Cerebellar nuclear complex (tissue), 1 donor: Measurements from ENCODE around the gene ATP6V0C.

Experiments
- DNase-seq, 2 experiments: peaks; one replicate each; lab custom pipeline; 2025; lab: John Stamatoyannopoulos, UW

The ATP6V0C gene

DNA sequence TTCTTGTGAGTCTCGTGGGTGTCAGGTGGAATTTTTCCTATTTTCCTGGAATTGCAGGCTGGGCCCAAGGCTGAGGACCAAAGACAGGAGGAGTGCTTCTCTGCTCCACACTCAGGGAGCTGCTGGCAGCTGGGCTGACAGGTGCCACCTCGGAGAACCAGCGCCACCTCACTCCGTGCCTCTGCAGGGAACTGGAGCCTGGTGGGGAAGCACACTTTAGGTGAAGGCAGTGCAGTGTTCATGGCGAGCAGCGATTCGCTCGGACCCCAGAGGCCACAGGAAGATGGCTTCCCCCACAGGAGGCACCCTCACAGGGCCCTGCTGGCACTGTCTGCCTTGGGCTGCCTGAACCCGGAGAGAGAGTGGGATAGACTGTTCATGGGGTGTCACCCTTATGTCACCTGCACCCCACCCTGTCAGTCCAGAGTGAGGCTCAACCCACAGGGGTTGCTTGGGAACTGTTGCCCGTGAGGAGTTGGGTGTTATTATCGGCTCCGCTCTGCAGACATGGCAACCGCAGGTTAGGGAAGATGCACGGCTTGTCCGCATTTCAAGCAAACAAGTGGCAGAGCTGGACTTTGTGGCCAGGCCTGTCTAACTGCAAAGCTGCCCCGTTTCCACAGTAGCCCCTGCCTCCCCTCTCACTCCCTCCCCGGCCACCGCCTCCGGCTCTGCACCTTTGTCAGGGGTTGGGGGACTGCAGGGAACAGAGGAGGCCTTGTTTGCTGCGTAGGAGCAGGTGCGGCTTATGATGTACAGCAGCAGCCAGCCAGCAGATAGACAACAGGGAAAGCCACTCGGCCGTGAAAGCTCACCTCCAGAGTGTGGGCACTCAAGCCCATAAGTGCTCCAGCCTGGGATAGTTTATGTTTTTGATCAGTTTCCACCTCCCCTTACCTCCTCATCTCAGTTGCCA, 23.3 kb upstream of the ATP6V0C start:
- DNase-seq = no peak

- DNase-seq = no peak
These were observed 21.5 kb upstream of the ATP6V0C start for GRCh38 chr16:2492292-2492691.

DNA sequence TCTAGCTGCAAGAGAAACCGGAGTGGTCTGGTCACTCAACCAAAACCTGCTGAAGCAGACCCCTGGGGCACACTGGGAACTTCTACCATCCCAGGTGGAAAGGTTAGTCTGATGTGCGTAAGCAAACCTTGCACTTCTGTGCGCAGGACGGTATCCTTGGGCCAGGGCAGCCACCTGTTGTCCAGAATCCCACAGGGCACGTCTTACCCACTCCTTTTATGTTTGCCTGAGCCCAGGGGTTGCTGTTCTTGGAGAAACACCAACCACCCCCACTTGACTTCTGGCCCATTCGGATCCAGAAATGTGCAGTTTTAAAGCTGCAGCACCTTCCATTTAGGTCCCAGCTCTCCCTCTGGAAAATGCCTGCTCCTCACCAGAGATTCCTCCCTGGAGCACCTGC, 20.1 kb upstream of the ATP6V0C start:
- DNase-seq = no peak

DNA sequence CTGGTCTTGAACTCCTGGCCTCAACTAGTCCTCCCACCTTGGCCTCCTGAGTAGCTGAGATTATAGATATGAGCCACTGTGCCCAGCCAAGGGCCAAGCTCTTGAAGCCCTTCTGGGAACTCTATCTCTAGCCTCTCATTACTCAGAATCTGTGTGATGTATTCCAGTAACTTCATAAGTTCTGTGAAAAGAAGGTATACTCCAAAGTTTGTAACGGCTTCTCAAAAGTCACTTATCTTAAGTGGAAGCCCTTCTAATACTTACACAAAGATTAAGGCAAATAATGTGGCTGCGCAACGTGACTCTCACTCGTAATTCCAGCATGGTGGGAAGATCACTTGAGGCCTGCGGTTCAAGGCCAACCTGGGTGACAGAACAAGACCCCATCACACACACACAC, 19.1 kb upstream of the ATP6V0C start:
- no peak for DNase-seq

GRCh38 chr16:2495041-2495440, 18.7 kb upstream of the ATP6V0C start:
- no peak for DNase-seq

- no peak for DNase-seq
These were observed 17.3 kb upstream of the ATP6V0C start for GRCh38 chr16:2496223-2497115.

DNA sequence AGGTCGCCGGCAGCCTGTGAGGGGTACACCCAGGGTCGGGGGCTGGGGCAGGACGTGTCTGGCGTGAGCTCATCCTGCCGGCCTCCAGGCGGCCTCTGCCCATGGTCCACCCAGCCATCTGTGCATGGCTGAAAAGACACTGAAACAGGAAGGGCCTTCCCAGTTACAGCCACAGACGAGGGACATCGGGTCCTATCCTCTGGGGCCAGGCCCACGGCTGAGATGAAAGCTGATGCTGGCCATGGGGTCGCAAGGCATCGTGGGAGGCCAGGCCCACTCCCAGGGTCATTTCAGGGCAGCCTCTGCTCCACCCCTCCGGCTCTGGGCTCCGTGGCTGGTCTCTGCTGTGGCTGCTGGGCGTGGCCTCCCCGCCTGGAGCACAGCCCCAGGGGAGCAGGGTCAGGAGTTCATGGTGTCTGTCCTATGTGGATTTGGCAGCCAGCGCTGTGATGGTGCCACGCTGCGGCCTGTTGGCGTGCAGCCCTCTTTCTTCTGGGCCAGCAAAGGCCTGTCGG, 16.6 kb upstream of the ATP6V0C start:
- DNase-seq = no peak

GRCh38 chr16:2497695-2498484, 15.9 kb upstream of the ATP6V0C start:
- DNase-seq = no peak

- DNase-seq = no peak
These were observed 15.1 kb upstream of the ATP6V0C start for GRCh38 chr16:2498531-2499253.

DNA sequence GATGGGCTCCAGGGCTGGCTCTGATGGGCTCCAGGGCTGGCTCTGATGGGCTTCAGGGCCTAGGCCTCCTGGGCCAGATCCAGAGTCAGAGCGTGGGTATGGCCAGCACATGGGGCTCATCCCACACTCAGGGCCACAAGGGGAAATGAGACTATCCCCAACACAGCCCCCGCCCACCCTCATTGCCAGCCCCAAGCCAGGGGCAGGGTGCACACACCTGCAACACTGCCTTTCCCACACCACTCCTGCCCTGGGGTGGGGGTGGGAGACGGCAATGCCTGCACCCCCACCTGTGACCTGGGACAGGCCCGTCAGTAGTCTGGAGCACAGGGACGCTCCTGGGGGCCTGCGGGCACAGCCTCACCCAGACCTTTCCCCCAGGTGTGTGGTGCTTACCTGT, 14.3 kb upstream of the ATP6V0C start:
- no peak for DNase-seq

DNA sequence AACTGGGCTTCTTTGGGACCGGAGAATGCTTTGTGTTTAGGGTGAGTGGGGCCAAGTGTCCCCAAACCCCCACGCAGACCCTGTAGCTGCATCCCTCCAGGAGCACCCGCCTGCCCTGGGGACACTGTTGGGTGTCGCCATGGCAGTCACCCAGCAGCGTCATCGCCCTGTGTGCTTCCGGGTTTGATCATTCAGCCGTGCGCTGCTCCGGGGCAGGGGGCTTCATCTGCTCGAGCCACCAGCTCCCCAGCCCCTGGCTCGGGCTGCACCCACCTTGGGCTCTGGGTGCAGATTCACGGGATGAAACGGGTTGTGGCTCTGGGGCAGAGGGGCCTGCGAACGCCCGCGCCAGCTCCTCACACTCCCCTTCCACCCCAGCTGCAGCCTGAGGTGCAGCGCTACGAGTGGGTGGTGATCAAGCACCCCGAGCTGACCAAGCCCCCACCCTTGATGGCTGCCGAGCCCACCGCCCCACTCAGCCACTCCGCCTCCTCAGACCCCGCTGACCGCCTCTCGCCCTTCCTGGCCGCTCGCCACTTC, 13.8 kb upstream of the ATP6V0C start:
- DNase-seq = no peak

GRCh38 chr16:2500430-2500917, 13.3 kb upstream of the ATP6V0C start:
- no peak for DNase-seq

DNA sequence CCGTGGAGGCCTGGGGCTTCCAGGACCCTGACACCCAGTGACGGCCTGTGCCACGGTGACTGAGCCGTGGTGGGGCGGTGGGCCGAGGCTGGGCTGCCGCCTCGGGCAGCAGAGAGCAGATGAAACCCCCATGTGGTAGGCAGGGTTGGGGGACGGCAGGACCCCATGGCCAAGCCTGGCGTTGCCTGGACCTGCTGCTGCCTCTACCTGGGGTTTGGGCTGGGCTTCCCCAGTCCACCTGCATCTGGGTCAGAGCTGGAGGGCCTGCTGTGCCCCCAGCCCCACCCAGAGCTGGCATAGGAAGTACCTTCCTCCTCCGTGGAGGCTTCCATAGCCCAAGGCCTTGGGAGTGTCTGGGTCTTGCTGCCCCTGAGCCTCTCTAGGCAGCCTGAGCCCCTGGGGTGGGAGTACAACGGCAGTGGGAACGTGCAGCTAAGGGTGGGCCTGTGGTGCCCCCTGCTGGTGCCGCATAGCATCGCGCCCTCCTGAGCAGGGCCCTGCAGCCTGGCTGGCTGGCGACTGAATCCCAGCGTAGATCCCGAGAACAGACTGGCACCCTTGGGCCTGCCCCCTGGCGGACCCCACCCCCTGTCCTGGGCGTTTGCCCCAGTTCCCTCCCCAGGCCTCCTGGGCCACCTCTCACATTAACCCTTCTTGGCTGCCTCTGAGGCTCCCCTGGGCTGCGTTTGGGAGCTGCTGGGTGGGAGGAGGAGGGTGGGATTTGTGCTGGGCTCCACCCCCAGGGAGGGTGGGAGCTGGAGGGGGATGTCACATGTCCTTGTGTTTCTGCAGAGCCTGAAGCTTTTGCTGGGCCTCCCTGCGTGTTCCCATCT, 12.6 kb upstream of the ATP6V0C start:
- peak in 1 of 2 experiments; percentile 30 for DNase-seq

- no peak for DNase-seq
These were observed 11.5 kb upstream of the ATP6V0C start for GRCh38 chr16:2501946-2502895.

GRCh38 chr16:2505695-2506094, 8.1 kb upstream of the ATP6V0C start:
- DNase-seq = no peak

GRCh38 chr16:2507052-2507659, 6.6 kb upstream of the ATP6V0C start:
- DNase-seq = no peak

DNA sequence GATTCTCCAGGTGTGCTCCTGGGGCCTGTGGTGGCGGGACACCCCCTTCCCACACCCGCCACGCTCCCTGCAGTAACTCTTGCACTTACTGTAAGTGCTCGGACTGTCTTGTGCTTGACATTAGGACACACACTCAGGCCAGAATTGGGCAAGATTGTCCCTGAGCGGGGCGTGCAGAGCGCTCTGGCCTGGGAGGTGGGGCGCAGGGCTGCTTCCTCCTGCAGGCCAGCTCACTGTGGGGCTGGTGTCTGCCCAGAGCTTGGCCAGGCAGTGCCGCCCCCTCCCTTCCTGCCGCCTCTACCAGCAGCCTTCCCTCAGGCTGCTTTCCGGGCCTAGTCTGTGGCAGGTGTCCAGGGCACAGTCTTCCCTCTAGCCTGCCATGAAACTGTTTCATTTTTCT, 6.1 kb upstream of the ATP6V0C start:
- DNase-seq = no peak

DNA sequence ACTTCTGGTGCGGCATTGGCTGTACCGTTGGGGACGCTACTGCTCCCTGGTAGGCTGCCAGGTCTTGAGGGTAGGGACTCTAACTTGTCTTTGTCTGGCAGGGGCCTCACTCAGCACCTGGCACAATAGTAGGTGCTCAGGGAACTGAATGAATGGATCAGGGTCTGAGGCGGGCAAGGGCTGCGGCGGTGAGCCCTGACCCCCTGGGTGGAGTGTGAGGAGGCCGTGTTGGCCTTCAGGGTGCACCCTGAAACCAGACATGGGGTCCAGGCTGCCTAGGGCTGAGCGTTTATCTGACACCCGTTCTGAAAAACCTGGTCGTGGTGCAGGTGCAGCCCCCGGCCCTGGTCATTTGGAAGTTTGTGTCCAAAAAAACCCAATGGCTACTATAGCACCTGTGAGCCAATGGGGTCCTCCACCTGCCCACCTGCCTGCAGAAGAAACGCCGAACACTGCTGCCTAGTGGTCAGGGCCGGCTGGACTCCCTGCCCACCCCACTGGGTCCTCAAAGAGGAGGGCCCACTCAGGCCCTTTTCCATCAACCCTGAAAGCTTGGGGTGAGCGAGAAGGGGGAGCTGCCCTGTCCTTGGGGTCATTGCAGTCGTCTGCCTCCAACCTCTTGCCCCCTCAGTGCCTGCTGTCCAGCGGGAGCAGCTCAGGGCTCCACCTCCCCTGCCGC, 4.9 kb upstream of the ATP6V0C start:
- no peak for DNase-seq
